HL-60/S4 (cell line): ENCODE measurements around the gene COQ8A.

ENCODE experiments used
- in situ Hi-C: fragments of 300-500 bp; cut with MboI; formaldehyde crosslinking; loops from 2 replicates; pipeline ENCODE4 v1.14.3; 2022; ENCODE audit warnings: low sequenced_read_pairs

The COQ8A gene

DNA sequence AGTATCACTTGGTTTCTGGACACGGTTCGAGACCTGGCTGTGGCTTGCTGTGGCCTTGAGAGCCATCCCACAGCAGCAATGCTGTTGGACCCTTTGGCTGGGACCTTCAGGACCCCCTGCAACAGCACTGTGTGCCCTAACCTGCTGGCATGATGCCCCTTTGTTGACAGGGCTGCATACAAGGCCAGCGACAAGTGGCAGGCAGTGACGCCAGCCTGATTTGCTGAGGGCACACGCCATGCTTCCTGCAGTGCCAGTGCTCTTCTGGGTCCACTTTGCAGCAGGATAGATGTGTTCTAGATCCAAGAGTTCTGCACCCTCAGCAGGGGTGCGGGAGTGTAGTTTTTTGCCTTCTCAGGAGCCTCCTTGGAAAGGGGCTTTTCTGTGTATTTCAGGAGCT lies 32.8 kb downstream of the COQ8A start:
- in situ Hi-C loops, result no loop called here

DNA sequence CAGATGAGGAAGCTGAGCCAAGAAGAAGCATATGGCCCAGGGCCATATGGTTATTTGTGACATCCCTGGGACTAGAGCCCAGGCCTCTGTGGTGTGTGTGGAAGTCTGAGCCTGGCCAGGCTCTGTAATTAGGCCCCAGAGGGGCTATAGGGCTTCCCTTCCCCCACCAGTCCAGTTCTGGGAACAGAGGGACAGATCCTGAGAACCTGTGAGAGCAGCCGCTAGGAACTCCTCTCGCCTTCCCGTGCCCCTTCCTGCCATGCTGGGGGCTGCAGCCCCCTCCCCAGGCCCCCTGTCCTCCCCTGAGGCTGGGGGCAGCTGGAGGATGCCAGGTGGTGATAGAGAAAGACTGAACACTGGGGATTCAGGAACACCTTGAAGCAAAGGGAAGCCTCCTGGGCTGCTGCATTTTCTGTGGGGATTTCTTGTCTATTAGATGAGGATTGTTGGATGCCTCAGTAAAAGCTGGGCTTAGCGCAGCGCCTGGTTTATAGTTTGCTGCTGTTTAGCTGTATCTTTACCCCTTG lies 33.3 kb downstream of the COQ8A start:
- in situ Hi-C loops, result no loop called here

DNA sequence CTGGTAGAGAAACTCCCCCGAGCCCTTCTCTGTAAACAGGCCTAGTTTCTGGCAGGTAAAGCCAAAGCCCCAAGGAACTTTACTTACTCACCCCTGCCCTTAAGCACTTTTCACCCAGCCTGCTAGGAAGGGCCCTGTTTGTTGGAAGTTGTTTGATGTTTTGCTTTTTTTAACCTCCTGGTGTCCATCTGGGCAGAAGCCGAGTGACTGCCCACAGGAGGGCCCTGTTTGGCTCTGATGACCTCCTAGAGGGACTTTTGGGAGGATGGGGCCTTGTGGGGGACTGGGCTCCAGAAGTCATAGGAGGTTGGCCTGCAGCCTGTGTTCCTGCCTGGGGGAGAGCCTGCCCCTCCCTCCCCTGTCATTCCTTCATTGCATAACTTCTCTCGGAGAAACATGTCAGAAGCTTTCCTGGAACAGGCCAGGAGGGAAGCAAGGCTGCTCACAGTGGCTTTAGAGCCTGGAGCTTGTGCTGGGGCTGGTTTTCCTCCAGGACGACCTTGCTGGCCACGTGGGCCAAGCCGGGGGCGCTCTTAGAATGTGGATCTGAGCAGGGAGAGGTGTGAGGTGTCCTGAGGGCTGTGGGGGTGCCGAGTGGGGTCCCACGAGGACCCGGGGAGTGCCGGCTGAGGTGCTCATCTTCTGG lies 33.9 kb downstream of the COQ8A start:
- in situ Hi-C loops, result no loop called here

DNA sequence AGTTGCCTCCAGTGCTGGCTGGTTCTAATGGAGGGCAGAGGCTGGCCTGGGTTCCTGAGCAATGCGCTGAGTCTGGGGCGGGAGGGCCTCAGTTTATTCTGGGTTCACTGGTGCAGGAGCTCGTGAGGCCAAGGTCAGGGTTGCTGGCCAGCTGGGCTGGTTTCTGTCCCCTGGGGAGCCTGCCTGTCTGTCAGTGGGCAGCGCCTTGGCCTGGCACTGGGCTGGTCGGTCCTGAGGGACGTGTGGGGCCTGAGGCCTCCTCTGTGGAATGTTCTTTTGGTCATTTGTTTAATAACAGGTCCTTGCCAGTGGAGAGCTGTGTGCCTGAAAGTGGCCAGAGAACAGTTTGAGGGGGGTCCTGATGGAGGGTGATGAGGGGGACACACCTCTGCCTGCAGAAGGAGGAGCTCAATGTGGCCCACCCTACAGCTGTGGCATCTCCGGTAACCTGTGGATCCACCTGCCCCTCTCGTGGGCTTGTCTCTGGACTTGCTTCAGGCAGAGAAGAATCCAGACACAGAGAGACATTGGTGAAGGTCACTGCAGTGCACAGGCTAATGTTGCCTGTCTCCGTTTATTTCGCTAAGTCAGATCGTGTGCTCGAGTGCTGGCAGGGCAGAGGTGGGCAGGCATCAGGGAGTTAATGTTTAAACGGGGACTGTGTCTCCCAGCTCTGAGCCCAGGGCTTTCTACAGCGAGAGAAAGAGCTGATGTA lies 34.6 kb downstream of the COQ8A start:
- in situ Hi-C loops, result no loop called here

DNA sequence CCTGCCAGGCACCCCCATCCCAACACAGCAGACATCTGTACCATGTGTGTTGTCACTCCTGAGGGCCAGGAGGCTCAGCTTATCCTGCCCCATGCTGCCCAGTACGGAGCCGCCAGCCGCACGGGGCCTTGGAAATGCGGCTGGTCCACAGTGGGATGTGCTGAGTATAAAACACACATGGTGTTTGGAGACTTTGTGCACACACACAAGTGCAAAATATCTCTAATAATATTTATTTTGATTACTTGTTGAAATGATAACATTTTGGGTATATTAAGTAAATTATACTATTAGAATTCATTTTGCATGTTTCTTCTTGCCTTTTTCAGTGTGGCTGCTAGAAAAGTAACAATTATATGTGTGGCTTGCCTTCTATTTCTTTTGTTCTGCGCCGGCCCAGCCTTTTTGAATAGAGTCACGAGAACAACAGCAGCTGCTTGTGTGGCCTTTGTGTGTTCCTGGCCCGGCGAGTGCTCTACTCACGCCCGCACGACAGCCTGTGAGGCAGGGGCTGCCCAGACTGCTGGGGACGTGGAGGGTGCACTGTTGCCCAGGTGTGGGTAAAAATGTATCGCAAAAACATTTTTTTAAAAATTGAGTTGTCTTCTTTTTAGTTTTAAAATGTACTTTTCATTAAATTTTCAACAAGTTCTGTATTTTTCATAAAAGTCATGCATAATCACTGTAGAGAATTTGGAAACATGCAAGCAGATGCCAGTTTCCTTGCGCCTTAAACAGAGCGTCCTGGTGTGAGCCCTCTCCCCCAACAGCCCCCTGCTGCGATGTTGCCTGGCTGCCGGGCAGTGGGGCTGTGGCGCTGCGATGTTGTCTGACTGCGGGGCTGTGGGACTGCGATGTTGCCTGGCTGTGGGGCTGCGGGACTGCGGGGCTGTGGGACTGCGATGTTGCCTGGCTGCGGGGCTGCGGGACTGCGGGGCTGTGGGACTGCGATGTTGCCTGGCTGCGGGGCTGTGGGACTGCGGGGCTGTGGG lies 35.5 kb downstream of the COQ8A start:
- in situ Hi-C loops, result no loop called here

DNA sequence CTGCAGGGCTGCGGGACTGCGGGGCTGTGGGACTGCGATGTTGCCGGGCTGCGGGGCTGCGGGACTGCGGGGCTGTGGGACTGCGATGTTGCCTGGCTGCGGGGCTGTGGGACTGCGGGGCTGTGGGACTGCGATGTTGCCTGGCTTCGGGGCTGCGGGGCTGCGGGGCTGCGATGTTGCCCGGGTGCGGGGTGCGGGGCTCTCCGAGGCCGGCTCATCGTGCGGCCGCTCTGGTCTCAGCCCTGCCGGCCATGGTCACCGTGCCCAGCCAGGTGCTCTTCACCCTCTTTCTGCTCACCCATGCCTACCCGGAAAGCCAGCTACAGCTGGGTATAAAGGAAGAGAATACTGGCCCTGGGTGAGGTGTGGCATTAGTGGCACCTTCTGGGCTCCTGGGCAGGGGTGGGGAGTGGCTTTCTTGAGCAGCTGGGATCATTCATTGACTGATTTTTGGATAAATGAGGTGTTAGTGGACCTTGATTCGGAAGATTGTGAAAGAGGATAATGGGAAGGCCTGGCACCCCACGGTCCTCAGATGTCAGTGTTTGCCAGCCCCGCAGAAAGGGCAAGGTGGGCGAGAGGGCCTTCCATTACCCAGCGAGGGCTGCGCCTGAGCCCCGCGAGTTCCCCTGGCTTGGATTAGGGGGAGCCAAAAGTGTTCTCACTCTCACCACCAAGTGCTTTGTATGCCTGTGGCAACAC lies 36.3 kb downstream of the COQ8A start:
- in situ Hi-C loops, result no loop called here

DNA sequence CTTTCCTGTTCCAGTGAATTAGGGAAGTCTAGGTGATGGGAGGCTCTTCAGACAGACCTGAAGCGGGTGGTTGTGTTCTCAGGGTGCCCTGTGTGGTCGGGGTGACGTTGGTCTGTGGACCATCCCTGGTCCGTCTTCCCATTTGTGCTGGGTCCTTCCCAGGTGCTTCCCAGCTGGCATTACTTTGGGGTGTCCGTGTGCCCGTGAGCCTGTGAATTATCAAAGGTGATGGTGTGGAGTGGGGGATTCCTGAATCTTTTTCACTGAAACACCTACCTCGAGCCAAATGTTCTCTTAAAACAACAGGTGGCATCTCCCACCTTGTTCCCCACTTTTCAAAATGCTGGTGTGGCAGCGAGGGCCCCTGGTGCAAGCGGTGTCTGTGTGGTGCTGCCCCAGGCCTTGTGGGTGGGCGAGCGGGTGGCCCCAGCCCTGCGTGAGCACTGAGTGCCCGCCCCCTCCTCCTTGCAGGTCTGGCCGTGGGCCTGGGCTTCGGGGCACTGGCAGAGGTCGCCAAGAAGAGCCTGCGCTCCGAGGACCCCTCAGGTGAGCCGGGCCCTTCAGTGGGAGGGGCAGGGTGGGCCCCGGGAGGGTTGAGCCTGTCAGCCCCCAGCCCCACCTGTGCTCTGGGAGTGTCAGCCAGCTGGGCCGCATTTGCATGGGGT lies 37.0 kb downstream of the COQ8A start:
- in situ Hi-C loops, result no loop called here

DNA sequence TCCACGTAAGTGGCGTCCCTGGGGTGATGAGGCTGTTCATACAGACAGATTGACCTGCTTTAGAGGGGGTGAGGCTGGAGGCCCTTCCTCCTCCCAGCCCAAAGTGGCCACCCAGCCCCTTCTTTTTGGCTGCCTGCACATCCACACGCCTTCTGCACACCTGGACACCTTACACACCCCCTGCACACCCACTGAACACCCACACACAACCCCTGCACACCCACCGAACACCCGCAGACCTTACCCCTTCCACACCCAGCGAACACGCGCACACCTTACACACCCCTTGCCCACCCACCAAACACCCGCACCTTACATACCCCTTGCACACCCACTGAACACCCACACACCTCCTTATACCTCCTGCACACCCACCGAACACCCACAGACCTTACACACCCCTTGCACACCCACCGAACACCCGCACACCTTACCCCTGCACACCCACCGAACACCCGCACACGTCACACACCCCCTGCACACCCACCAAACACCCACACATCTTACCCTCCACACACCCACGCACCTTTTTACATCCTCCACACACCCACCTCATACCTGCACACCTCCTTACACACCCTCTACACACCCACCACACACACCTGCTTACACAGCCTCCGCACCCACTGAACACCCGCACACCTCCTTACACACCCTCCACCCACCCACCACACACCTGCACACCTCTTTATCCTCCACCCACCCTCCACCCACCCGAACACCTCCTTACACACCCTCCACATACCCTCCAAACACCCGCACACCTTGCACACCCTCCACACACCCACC lies 37.7 kb downstream of the COQ8A start:
- in situ Hi-C loops, result no loop called here

DNA sequence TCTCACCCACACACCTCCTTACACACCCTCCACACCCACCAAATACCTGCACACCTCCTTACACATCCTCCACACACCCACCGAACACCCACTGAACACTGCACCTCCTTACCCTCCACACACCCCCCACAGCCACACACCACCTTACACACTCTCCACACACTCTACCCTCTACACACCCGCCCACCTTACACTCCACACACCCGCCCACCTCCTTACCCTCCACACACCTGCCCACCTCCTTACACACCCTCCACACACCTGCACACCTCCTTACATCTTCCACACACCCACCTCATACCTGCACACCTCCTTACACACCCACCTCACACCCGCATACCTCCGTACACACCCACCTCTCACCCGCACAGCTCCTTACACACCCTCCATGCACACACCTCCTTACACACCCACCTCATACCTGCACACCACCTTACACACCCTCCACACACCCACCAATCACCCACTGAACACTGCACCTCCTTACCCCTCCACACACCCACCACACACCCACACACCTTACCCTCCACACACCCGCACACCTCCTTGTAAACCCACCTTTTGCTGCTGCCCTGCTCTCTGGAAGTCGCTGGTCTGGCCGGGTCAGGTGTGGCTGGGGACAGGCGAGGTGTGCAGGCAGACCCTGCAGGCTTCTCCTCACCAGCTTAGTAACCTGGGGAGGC lies 38.5 kb downstream of the COQ8A start:
- in situ Hi-C loops, result no loop called here

DNA sequence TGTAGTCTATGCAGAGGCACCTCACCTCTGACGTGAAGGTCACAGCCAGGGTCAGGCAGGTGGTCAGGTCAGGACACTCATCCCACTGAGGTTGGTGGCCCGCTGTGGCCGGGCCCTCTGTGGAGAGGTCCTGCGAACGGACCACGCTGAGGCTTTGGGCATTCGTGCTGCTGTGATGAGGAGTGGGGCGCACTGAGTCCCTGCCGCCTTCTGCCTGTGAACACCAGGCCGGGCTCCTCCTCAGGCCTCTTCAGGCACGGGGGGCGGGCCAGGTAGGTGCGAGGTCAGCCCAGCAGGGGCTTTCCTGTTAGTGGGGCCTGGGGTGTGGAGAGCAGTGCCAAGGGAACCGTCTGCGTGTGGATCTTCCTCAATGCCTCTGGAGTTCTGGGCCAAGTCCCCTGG lies 39.0 kb downstream of the COQ8A start:
- in situ Hi-C loops, result no loop called here

DNA sequence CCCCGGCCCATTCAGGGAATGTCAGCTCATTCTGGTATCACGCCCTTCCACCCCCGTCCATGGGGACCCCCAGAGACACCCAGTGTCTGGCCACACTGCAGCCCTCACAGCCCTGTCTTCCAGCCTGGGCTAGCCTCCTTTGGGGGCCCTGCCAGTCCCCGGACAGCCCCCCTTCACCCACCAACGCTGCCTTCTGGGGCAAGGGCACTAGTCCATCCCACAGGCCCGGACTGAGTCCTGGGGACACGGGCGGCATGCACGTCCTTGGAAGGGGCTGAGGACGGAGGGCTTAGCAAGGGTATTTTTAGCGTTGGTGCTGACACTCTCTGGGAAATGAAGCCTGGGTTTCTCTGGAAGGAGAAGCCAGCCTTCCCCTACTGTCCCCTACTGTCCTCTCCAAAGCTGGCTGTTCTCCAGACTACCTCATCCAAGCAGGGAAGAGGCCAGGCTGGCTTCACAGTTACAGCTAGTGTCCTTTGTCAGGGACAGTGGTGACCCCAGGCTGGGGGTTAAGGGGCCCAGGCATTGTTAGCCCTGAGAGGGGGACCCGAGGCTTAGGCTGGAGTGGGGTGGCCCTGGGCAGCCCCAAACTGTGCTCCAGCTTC lies 39.5 kb downstream of the COQ8A start:
- in situ Hi-C loops, result no loop called here

DNA sequence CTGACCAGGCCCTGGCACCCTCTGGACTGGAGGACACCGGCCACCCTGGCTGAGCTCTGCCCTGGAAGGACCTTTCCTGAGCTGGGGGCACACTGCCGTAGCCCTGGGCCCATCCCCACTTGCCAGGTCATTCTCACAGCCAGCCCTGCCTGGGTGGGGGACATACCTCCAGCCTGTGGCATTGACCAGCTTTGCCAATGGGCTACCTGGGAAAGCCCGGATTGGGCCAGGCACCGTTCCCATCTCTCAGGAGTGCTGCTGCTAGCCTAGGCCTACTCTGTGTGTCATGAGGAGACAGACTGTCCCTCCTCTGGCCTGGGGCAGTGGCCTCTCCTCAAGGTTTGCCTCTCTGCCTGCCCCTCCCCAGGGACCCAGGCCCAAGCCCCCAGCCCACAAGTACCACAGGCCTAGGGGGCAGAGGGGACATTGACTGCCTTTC lies 40.0 kb downstream of the COQ8A start:
- in situ Hi-C loops, result no loop called here

DNA sequence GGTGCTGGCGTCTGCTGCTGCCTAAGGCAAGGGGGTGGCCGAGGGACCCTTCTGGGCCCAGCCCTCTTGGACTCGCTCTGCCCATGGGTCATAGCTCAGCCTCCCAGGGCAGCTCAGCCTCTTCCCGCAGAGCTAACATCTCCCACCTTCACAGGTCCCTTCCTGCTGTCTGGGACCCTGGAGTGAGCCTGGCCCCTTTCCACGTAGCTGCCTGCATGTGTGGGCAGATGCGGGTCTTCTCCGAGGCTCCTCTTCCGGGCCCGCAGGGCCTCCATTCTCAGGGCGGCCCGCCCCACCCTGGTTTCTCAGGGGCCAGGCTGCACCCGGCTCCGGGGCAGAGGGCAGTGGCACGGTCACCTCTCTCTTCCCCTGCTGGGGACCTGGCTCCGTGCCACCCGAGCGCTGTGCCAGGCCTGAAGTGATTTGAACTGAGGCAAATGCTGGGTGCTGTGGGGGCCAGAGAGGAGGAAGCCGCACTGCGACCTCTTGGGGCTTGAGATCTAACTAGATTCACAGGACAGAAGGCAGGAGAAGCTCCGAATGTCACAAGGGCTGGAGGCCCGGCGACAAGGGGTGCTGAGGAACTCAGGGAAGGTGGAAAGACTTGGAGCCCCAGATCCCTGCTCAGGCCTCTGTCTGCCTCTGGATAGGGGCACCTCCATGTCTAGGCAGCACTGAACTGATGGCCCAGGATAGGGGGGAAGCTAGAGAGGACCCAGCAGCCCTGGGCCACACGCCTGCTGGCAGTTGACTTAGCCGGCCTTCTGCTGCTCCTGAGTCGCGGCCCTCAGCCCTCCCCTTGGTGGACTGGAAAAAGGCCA lies 40.7 kb downstream of the COQ8A start:
- in situ Hi-C loops, result no loop called here

DNA sequence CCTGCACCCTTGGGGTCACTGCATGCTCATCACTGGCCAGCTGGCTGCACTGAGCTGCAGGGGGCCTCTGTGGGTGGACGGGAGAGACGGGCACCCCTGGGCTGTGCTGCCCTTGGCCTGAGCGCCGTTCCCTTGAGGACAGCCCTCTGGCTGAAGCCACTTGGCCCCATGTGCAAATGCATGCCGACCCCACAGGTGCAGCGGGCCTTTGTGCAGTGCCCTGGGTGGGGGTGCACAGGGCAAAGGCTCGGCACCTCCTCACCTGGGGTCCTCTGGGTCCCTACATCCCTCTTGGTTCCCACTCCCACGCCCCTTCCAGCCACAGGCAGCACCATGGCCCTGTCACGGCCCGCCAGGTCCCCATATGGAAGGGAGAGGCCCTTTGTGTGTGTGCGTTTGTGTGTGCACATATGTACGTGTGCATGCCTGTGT lies 41.3 kb downstream of the COQ8A start:
- in situ Hi-C loops, result no loop called here

DNA sequence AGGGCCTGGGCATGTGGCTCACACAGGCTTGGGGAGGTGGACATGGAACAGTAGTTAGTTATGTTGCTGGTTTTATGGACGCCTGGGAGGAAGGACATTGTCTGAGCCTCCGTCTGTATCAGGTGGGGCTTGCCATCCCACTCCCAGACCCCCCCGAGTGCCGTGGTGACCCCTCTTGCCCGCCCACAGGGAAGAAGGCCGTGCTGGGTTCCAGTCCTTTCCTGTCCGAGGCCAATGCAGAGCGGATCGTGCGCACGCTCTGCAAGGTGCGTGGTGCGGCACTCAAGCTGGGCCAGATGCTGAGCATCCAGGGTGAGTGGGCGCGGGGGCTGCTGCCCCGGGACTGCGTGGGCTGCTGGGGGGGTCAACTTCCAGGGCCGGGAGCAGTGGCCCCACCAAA lies 41.7 kb downstream of the COQ8A start:
- in situ Hi-C loops, result no loop called here

DNA sequence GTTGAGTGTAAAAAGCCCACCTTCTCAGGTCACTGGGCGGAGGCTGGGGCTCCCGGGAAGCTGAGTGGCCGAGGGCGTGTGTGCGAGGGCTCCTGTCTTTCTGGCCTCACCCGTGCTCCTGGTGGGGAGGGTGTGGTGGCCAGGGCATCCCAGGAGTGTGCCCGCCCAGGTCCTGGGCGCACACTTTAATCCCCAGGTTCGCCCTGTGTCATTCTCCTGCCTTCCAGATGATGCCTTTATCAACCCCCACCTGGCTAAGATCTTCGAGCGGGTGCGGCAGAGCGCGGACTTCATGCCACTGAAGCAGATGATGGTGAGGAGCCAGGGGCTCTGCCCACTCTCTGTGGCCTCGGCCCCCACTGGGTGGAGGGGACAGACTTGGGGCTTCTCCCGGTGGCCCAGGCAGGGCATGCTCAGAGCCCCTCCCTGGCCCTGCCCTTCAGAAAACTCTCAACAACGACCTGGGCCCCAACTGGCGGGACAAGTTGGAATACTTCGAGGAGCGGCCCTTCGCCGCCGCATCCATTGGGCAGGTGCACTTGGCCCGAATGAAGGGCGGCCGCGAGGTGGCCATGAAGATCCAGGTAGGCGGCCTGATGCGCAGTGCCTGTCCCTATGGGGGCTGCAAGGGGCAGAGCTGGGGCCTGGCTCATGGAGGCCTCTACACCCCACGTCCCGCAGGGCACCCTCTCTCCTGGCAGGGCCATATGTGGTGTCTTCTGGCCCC lies 42.5 kb downstream of the COQ8A start:
- in situ Hi-C loops, result no loop called here
